Measurements from ENCODE around the gene KIF13A.

KIF13A gene

DNA sequence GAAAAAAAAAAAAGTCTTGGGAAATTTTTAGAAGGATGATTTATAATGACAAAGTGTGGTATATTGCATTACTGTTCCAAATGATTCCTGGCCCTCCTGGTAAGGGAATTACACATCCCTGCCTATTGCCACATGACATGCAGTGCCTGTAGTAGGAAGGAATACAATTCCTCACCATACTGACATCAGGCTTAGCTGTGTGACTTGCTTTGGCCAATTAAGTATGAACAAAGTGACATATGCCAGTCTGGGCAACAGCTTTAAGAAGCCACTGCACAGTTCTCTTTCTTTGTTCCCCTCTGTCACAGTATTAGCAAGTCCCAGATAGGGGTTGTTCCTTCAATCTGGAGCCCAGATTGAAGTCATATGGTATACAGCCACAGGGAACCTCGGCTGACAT is 100.5 kb downstream of the KIF13A start:
- no peaks in the 10 kb centered on the region for H3K36me3 Mint-ChIP-seq (ENCODE audit: insufficient read depth)
- ATAC-seq (replicated peaks) = no peak

GRCh38 chr6:17885889-17886576 is 101.4 kb downstream of the KIF13A start:
- Mint-ChIP-seq H3K9me3 (no peaks in the 10 kb centered on the region), H3K27me3 (peaks cover 25 to 31% of the 10 kb centered on the region in 2 donors), H3K27ac (no peak overlapping the region), H3K4me1 (ENCODE audit: low read depth in 2 of 2) (peaks cover 0 to 3% of the 10 kb centered on the region in 2 donors), H3K4me3 (no peak overlapping the region), H3K36me3 (ENCODE audit: insufficient read depth) (no peaks in the 10 kb centered on the region)
- DNase-seq (no peak), ATAC-seq (replicated peaks) (no peak)

More for the DNA sequence above, 100.5 kb downstream of the KIF13A start:
- H3K4me1 Mint-ChIP-seq (ENCODE audit: low read depth in 2 of 2) = peaks cover 0 to 3% of the 10 kb centered on the region in 2 donors
- no peaks in the 10 kb centered on the region for H3K9me3 Mint-ChIP-seq
- H3K27me3 Mint-ChIP-seq = peaks cover 24 to 28% of the 10 kb centered on the region in 2 donors
- H3K4me3 Mint-ChIP-seq = no peak overlapping the region
- H3K27ac Mint-ChIP-seq = no peak overlapping the region
- DNase-seq = no peak

GRCh38 chr6:17884498-17885478 is 102.6 kb downstream of the KIF13A start:
- Mint-ChIP-seq H3K4me3 (no peak overlapping the region), H3K27me3 (peaks cover 25 to 32% of the 10 kb centered on the region in 2 donors), H3K36me3 (ENCODE audit: insufficient read depth) (no peaks in the 10 kb centered on the region), H3K27ac (no peak overlapping the region), H3K9me3 (no peaks in the 10 kb centered on the region), H3K4me1 (ENCODE audit: low read depth in 2 of 2) (peaks cover 0 to 3% of the 10 kb centered on the region in 2 donors)
- no peak for ATAC-seq (replicated peaks)
- no peak for DNase-seq

DNA sequence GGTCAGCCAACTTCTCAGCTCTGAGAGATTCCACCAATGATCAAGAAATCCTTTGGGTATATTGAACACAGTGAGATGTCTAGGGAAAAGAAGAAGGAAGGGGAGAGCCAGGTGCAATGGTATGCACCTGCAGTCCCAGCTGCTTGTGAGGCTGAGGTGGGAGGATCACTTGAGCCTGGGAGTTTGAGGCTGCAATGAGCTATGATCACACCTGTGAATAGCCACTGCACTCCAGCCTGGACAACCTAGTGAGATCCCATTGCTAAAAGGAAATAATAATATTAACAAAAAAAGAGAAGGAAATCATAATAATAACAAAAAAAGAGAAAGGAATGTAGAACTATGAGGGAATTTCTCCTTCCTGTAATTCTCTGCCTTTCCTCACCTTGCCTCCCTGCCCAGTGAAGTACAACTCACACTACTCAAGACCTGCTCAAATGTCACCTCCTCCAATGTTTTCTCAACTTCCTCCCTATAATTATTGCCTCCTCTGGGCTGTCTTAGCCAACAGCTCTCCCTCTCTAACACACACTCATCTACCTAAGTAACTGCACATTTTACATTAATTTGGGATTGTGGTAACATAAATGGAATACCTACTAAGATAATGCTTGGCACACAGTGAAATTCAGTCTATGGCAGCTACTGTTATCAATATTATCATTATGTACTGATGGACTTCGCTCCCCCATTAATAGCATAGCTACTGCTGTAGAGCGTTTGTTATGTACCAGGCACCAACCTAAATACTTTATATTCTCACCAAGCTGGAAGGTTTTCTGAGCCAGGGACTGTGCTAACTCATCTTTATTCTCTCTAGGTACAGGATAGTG is 103.6 kb downstream of the KIF13A start:
- Mint-ChIP-seq H3K27ac (no peak overlapping the region), H3K4me3 (no peak overlapping the region), H3K9me3 (no peaks in the 10 kb centered on the region), H3K4me1 (ENCODE audit: low read depth in 2 of 2) (peaks cover 0 to 3% of the 10 kb centered on the region in 2 donors), H3K36me3 (ENCODE audit: insufficient read depth) (no peaks in the 10 kb centered on the region), H3K27me3 (peaks cover 25 to 32% of the 10 kb centered on the region in 2 donors)
- ATAC-seq (replicated peaks) = no peak
- DNase-seq = no peak

DNA sequence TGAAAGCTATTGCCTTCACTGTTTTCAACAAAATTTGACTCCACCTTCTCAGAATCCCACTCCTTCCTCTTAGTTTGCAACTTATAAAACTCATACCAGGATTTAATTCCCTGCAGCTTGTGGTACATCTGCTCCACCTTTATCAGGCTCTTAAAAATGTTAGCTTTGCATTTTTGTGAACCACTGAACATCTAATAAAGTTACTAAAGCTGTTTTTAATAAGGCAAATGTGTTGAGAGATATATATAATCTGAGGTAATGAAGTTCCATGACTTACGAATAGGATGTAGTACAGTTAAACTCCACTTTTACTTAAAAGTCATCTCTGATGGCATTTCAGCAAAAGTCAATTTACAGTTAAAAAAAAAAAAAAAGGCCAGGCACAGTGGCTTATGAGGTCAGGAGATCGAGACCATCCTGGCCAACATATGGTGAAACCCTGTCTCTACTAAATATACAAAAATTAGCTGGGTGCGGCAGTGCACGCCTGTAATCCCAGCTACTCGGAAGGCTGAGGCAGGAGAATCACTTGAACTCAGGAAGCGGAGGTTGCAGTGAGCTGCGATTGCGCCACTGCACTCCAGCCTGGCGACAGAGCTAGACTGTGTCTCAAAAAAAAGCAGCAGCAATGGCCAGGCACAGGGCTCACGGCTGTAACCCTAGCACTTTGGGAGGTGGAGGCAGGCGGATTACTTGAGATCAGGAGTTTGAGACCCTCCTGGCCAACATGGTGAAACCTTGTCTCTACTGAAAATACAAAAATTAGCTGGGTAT is 106.2 kb downstream of the KIF13A start:
- Mint-ChIP-seq H3K4me1 (ENCODE audit: low read depth in 2 of 2) (peaks cover 0 to 3% of the 10 kb centered on the region in 2 donors), H3K4me3 (no peak overlapping the region)

GRCh38 chr6:17879184-17879583 is 108.3 kb downstream of the KIF13A start:
- Mint-ChIP-seq H3K9me3 (no peaks in the 10 kb centered on the region), H3K27ac (no peak overlapping the region), H3K4me1 (ENCODE audit: low read depth in 2 of 2) (no peaks in the 10 kb centered on the region), H3K36me3 (ENCODE audit: insufficient read depth) (no peaks in the 10 kb centered on the region), H3K4me3 (no peak overlapping the region), H3K27me3 (peaks cover 18 to 28% of the 10 kb centered on the region in 2 donors)
- DNase-seq (no peak), ATAC-seq (replicated peaks) (no peak)

More for the DNA sequence above, 106.2 kb downstream of the KIF13A start:
- no peak for DNase-seq
- H3K36me3 Mint-ChIP-seq (ENCODE audit: insufficient read depth) = no peaks in the 10 kb centered on the region
- no peak for ATAC-seq (replicated peaks)
- H3K9me3 Mint-ChIP-seq = no peaks in the 10 kb centered on the region
- no peak overlapping the region for H3K27ac Mint-ChIP-seq
- peaks cover 37 to 38% of the 10 kb centered on the region in 2 donors for H3K27me3 Mint-ChIP-seq

- no peak overlapping the region for H3K27ac Mint-ChIP-seq
- DNase-seq (no peak), ATAC-seq (replicated peaks) (no peak)
- no peaks in the 10 kb centered on the region for H3K4me1 Mint-ChIP-seq (ENCODE audit: low read depth in 2 of 2)
- H3K9me3 Mint-ChIP-seq = no peaks in the 10 kb centered on the region
- no peaks in the 10 kb centered on the region for H3K36me3 Mint-ChIP-seq (ENCODE audit: insufficient read depth)
- peaks cover 18 to 28% of the 10 kb centered on the region in 2 donors for H3K27me3 Mint-ChIP-seq
- no peak overlapping the region for H3K4me3 Mint-ChIP-seq
Observed at GRCh38 chr6:17878734-17879133, 108.7 kb downstream of the KIF13A start.

GRCh38 chr6:17877895-17878440 is 109.5 kb downstream of the KIF13A start:
- Mint-ChIP-seq H3K27me3 (peaks cover 18 to 24% of the 10 kb centered on the region in 2 donors), H3K4me1 (ENCODE audit: low read depth in 2 of 2) (no peaks in the 10 kb centered on the region), H3K9me3 (no peaks in the 10 kb centered on the region), H3K27ac (no peak overlapping the region), H3K4me3 (no peak overlapping the region), H3K36me3 (ENCODE audit: insufficient read depth) (no peaks in the 10 kb centered on the region)
- ATAC-seq (replicated peaks) (no peak), DNase-seq (no peak)

GRCh38 chr6:17877196-17877894 is 110.1 kb downstream of the KIF13A start:
- ATAC-seq (replicated peaks) (no peak), DNase-seq (no peak)
- H3K4me3 Mint-ChIP-seq = no peak overlapping the region
- no peak overlapping the region for H3K27ac Mint-ChIP-seq
- H3K27me3 Mint-ChIP-seq = peaks cover 18 to 24% of the 10 kb centered on the region in 2 donors
- no peaks in the 10 kb centered on the region for H3K4me1 Mint-ChIP-seq (ENCODE audit: low read depth in 2 of 2)
- no peaks in the 10 kb centered on the region for H3K36me3 Mint-ChIP-seq (ENCODE audit: insufficient read depth)
- H3K9me3 Mint-ChIP-seq = no peaks in the 10 kb centered on the region

GRCh38 chr6:17874753-17875152 is 112.7 kb downstream of the KIF13A start:
- H3K4me1 Mint-ChIP-seq (ENCODE audit: low read depth in 2 of 2) = no peaks in the 10 kb centered on the region
- ATAC-seq (replicated peaks) (no peak), DNase-seq (no peak)
- no peak overlapping the region for H3K27ac Mint-ChIP-seq
- no peaks in the 10 kb centered on the region for H3K9me3 Mint-ChIP-seq
- H3K36me3 Mint-ChIP-seq (ENCODE audit: insufficient read depth) = no peaks in the 10 kb centered on the region
- no peak overlapping the region for H3K4me3 Mint-ChIP-seq
- peaks cover 11 to 40% of the 10 kb centered on the region in 2 donors for H3K27me3 Mint-ChIP-seq

DNA sequence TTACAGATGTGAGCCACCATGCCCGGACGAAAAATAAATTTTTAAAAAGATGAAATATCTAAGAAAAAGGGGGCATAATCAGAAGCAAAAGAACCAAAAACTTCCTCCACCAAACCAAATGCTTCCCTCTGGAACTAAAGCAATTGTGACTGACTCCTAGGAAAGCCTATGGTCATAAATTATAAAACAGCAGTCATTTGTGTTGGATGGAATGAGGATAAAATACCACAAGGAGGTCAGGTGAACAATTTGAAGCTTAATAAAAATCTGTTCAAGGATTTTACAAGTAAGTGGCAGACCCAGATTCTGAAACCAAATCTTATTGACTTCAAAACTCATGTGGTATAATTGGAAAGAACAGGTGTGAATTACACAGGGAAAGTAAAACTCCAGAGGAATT is 114.5 kb downstream of the KIF13A start:
- no peak overlapping the region for H3K4me3 Mint-ChIP-seq

DNA sequence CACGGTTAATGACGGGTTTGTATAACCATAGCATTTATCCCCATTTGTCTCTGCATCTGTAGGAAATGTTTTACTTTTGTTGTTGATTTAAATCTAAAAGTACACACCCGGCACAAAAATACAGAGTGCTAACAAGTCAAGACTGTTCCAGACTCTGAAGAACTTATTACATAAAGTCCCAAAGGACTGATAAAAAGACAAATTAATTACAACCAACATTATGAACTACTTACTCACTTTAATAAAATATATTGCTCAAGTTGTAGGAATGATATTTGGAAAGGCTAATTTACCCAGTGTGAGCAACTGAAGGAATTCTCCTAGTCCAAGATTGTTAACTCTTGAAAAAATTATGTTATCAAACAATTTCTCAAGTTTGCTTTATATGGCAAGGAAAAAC is 115.6 kb downstream of the KIF13A start:
- Mint-ChIP-seq H3K27me3 (peaks cover 7 to 38% of the 10 kb centered on the region in 2 donors), H3K4me3 (no peak overlapping the region), H3K36me3 (ENCODE audit: insufficient read depth) (no peaks in the 10 kb centered on the region), H3K4me1 (ENCODE audit: low read depth in 2 of 2) (no peaks in the 10 kb centered on the region), H3K9me3 (no peaks in the 10 kb centered on the region), H3K27ac (no peak overlapping the region)
- DNase-seq = no peak
- ATAC-seq (replicated peaks) = no peak

More for the DNA sequence above, 114.5 kb downstream of the KIF13A start:
- H3K9me3 Mint-ChIP-seq = no peaks in the 10 kb centered on the region
- H3K27me3 Mint-ChIP-seq = peaks cover 17 to 47% of the 10 kb centered on the region in 2 donors
- no peaks in the 10 kb centered on the region for H3K4me1 Mint-ChIP-seq (ENCODE audit: low read depth in 2 of 2)
- no peak overlapping the region for H3K27ac Mint-ChIP-seq
- no peak for ATAC-seq (replicated peaks)
- DNase-seq = no peak
- no peaks in the 10 kb centered on the region for H3K36me3 Mint-ChIP-seq (ENCODE audit: insufficient read depth)

All from effector memory CD8-positive, alpha-beta T cell (primary cell).